H9 (cell line): ENCODE measurements around the gene AMOT. TPM values are rescaled to one million over a fixed set of nuclear protein-coding genes. Genes with fewer than 3 reads are reported as not detected.

Source experiments
- DNase-seq: peaks from one replicate; pipeline ENCODE4 v3.0.0-alpha.2; 2017
- H2AFZ ChIP-seq: one replicate; pipeline ENCODE4 v1.6.1; 2013; ENCODE audit warnings: mild to moderate bottlenecking, low read length, control low read depth, moderate library complexity
- H2AK5ac ChIP-seq: 2 replicates; pipeline ENCODE4 v1.6.1; 2013; ENCODE audit warnings: low read length, control low read depth, mixed read lengths; ENCODE audit not compliant: insufficient read length
- H2BK120ac ChIP-seq: one replicate; pipeline ENCODE4 v1.6.1; 2013; ENCODE audit warnings: low read depth, mild to moderate bottlenecking, low read length, control low read depth, inconsistent platforms; ENCODE audit not compliant: poor library complexity, severe bottlenecking
- H2BK12ac ChIP-seq: 2 replicates; pipeline ENCODE4 v1.6.1; 2013; ENCODE audit warnings: low read length, control low read depth, mixed read lengths, low read depth; ENCODE audit not compliant: insufficient read length
- H2BK15ac ChIP-seq: 2 replicates; pipeline ENCODE4 v1.6.1; 2013; ENCODE audit warnings: low read depth, low read length, control low read depth
- H2BK20ac ChIP-seq: one replicate; pipeline ENCODE4 v1.6.1; 2013; ENCODE audit warnings: low read depth, mild to moderate bottlenecking, low read length, control low read depth, inconsistent platforms; ENCODE audit not compliant: poor library complexity, severe bottlenecking
- H2BK5ac ChIP-seq: 2 replicates; pipeline ENCODE4 v1.6.1; 2013; ENCODE audit warnings: low read length, control low read depth, mixed read lengths; ENCODE audit not compliant: insufficient read length
- H3K14ac ChIP-seq: 2 replicates; pipeline ENCODE4 v1.6.1; 2013; ENCODE audit warnings: low read length, control low read depth; ENCODE audit not compliant: insufficient read depth
- H3K18ac ChIP-seq: 2 replicates; pipeline ENCODE4 v1.6.1; 2013; ENCODE audit warnings: low read depth, mild to moderate bottlenecking, mixed read lengths, low read length, control low read depth; ENCODE audit not compliant: insufficient read length
- H3K23ac ChIP-seq: 2 replicates; pipeline ENCODE4 v1.6.1; 2013; ENCODE audit warnings: low read length, control low read depth, mixed read lengths, low read depth; ENCODE audit not compliant: insufficient read length
- H3K23me2 ChIP-seq: 2 replicates; pipeline ENCODE4 v1.6.1; 2013; ENCODE audit warnings: low read depth, mild to moderate bottlenecking, mixed read lengths, low read length, control low read depth; ENCODE audit not compliant: insufficient read length, poor library complexity, severe bottlenecking
- H3K27ac ChIP-seq: 2 replicates; pipeline ENCODE4 v1.5.1; 2013; ENCODE audit warnings: low read length, control low read depth, mixed read lengths, low read depth; ENCODE audit not compliant: insufficient read length
- H3K27me3 ChIP-seq: 2 replicates; pipeline ENCODE4 v1.6.1; 2013; ENCODE audit warnings: low read length, control low read depth, inconsistent platforms; ENCODE audit not compliant: insufficient read depth
- H3K4ac ChIP-seq: 2 replicates; pipeline ENCODE4 v1.6.1; 2013; ENCODE audit warnings: low read depth, mild to moderate bottlenecking, control low read depth, inconsistent platforms, low read length, moderate library complexity
- H3K4me1 ChIP-seq: 2 replicates; pipeline ENCODE4 v1.6.1; 2013; ENCODE audit warnings: low read length, control low read depth, inconsistent platforms; ENCODE audit not compliant: insufficient read depth
- H3K4me2 ChIP-seq: 2 replicates; pipeline ENCODE4 v1.6.1; 2013; ENCODE audit warnings: low read length, control low read depth, mixed read lengths; ENCODE audit not compliant: insufficient read length, insufficient read depth
- H3K56ac ChIP-seq: 2 replicates; pipeline ENCODE4 v1.6.1; 2013; ENCODE audit warnings: low read depth, mild to moderate bottlenecking, mixed read lengths, low read length, control low read depth; ENCODE audit not compliant: insufficient read length
- H3K79me1 ChIP-seq: 2 replicates; pipeline ENCODE4 v1.6.1; 2013; ENCODE audit warnings: low read depth, mild to moderate bottlenecking, moderate library complexity, low read length, control low read depth, inconsistent platforms; ENCODE audit not compliant: insufficient read depth, poor library complexity, severe bottlenecking
- H3K79me2 ChIP-seq: 2 replicates; pipeline ENCODE4 v1.6.1; 2013; ENCODE audit warnings: low read length, control low read depth, inconsistent platforms; ENCODE audit not compliant: insufficient read depth
- H3K9ac ChIP-seq: 2 replicates; pipeline ENCODE4 v1.6.1; 2013; ENCODE audit warnings: low read length, control low read depth, mixed read lengths; ENCODE audit not compliant: insufficient read length; ENCODE audit errors: extremely low read depth
- H3K9me3 ChIP-seq: one replicate; pipeline ENCODE4 v1.6.1; 2013; ENCODE audit warnings: low read depth, low read length, inconsistent platforms; ENCODE audit not compliant: control insufficient read depth
- H3T11ph ChIP-seq: one replicate; pipeline ENCODE4 v1.6.1; 2013; ENCODE audit warnings: mild to moderate bottlenecking, low read length, control low read depth, inconsistent platforms
- H4K20me1 ChIP-seq: one replicate; pipeline ENCODE4 v1.6.1; 2013; ENCODE audit not compliant: control insufficient read depth, insufficient read length, insufficient read depth
- H4K5ac ChIP-seq: 2 replicates; pipeline ENCODE4 v1.6.1; 2013; ENCODE audit warnings: low read depth, mild to moderate bottlenecking, mixed read lengths, low read length, control low read depth; ENCODE audit not compliant: insufficient read length
- H4K8ac ChIP-seq: replicated peaks from 2 replicates; pipeline ENCODE4 v1.6.1; 2013; ENCODE audit warnings: low read length, control low read depth, mixed read lengths, low read depth; ENCODE audit not compliant: insufficient read length
- H4K91ac ChIP-seq: 2 replicates; pipeline ENCODE4 v1.6.1; 2013; ENCODE audit warnings: low read depth, mild to moderate bottlenecking, moderate library complexity, mixed read lengths, low read length, control low read depth; ENCODE audit not compliant: insufficient read length
- H3K27ac Mint-ChIP-seq, 3 experiments: 2 replicates in 2 of 3; 3 replicates in 1 of 3; pipeline ENCODE4 v1.8.0; 2020 to 2021; ENCODE audit warnings: mixed read lengths in 3 of 3, mild to moderate bottlenecking in 1 of 3, moderate library complexity in 1 of 3
- H3K27me3 Mint-ChIP-seq: 2 replicates; pipeline ENCODE4 v1.8.0; 2021; ENCODE audit warnings: low read depth, mild to moderate bottlenecking, moderate library complexity, mixed read lengths
- H3K36me3 Mint-ChIP-seq, 3 experiments: 2 replicates in 2 of 3; 3 replicates in 1 of 3; pipeline ENCODE4 v1.8.0; 2020 to 2021; ENCODE audit warnings: low read depth in 3 of 3, mixed read lengths in 3 of 3; ENCODE audit not compliant: insufficient read depth in 1 of 3
- H3K4me1 Mint-ChIP-seq, 2 experiments: 2 replicates each; pipeline ENCODE4 v1.8.0; 2020; ENCODE audit warnings: mixed read lengths in 2 of 2
- H3K4me3 Mint-ChIP-seq, 2 experiments: 2 replicates in 1 of 2; 3 replicates in 1 of 2; pipeline ENCODE4 v1.8.0; 2020 to 2021; ENCODE audit warnings: mild to moderate bottlenecking in 2 of 2, mixed read lengths in 2 of 2, moderate library complexity in 1 of 2
- H3K9me3 Mint-ChIP-seq, 2 experiments: 2 replicates in 1 of 2; 3 replicates in 1 of 2; pipeline ENCODE4 v1.8.0; 2020; ENCODE audit warnings: mild to moderate bottlenecking in 2 of 2, mixed read lengths in 2 of 2, moderate library complexity in 1 of 2
- CTCF ChIP-seq: fragments of 200-600 bp; sonication (generic); conservative IDR thresholded peaks from 3 replicates; pipeline ENCODE4 v1.8.0; 2021; ENCODE audit warnings: antibody characterized with exemption, mild to moderate bottlenecking
- WGBS: extraction: QIAGEN DNeasy Blood & Tissue Kit; methylation state at CpG from one replicate; pipeline ENCODE4 v1.1.7; 2013; ENCODE audit warnings: missing lambda C conversion rate, low lambda C conversion rate, mixed read lengths; ENCODE audit not compliant: insufficient read length; ENCODE audit errors: extremely low coverage; 5-methylcytosine and 5-hydroxymethylcytosine counted together
- total RNA-seq: library from RNA; stranded (reverse); gene quantifications from 2 replicates; pipeline ENCODE4 v1.2.1, GENCODE V29; 2021

AMOT gene
- total RNA-seq, 1 experiment from 2014 or later: 17.6 TPM

GRCh38 chrX:112734290-112734689 lies 106.3 kb downstream of the AMOT start:
- H2AK5ac ChIP-seq: no peak overlapping the region
- H3K23me2 ChIP-seq: no peaks in the 10 kb centered on the region
- no peak overlapping the region for H3K18ac ChIP-seq
- H2AFZ ChIP-seq: no peak overlapping the region
- H3K9me3 ChIP-seq: no peaks in the 10 kb centered on the region
- H3K56ac ChIP-seq: no peak overlapping the region
- H4K5ac ChIP-seq: no peak overlapping the region
- Mint-ChIP-seq H3K4me3 (peak overlapping the region; percentile 35 to 38; a peak in 4 of 5 replicates), H3K36me3 (peaks cover 0 to 5% (median 0%) of the 10 kb centered on the region in 3 experiments; a peak in 2 of 7 replicates), H3K27me3 (peaks cover 9% of the 10 kb centered on the region), H3K4me1 (peaks cover 31 to 41% of the 10 kb centered on the region in 2 experiments), H3K9me3 (peaks cover 0 to 5% of the 10 kb centered on the region in 2 experiments; a peak in 1 of 5 replicates), H3K27ac (peak overlapping the region in 1 of 3 experiments; percentile 78; a peak in 1 of 7 replicates)
- no peak overlapping the region for H3K9ac ChIP-seq
- no peak overlapping the region for H3K27ac ChIP-seq
- peak overlapping the region; percentile 3 for H3K4me2 ChIP-seq
- H2BK120ac ChIP-seq: no peak overlapping the region
- no peak overlapping the region for H3T11ph ChIP-seq
- no peak overlapping the region for H3K23ac ChIP-seq
- H4K91ac ChIP-seq: no peak overlapping the region
- no peaks in the 10 kb centered on the region for H3K27me3 ChIP-seq
- H3K14ac ChIP-seq: no peak overlapping the region
- H3K79me2 ChIP-seq: no peaks in the 10 kb centered on the region
- WGBS: no CpG with 5 or more reads among the region's 3 CpGs
- no peak overlapping the region for H2BK15ac ChIP-seq
- no peaks in the 10 kb centered on the region for H4K20me1 ChIP-seq
- H2BK5ac ChIP-seq: no peak overlapping the region
- no peak overlapping the region for H4K8ac ChIP-seq
- no peak for DNase-seq
- H3K79me1 ChIP-seq: no peaks in the 10 kb centered on the region
- no peak overlapping the region for H2BK20ac ChIP-seq
- no peak for TF ChIP-seq CTCF
- H2BK12ac ChIP-seq: no peak overlapping the region
- peaks cover 5% of the 10 kb centered on the region; the same call in 1 of the 2 replicates for H3K4me1 ChIP-seq
- H3K4ac ChIP-seq: no peak overlapping the region
